ENCODE results near the gene PRKRIP1. TPM values are rescaled to one million over a fixed set of nuclear protein-coding genes. Genes with fewer than 3 reads are reported as not detected.
"Not testable (repeated sequence)": the region's sequence is repeated elsewhere in the genome, so short reads cannot be mapped to it uniquely, and the experiment has no call there.

PRKRIP1 gene
- total and polyA plus RNA-seq, 4 donors: 5.4 to 15.8 (median 7.1) TPM

- Histone ChIP-seq H3K9me3 (ENCODE audit: control insufficient read depth in 4 of 4, low read length in 3 of 4) (no peaks in the 10 kb centered on the region), H3K4me3 (ENCODE audit: low read depth in 1 of 3, low read length in 3 of 3) (no peak overlapping the region), H3K4me1 (ENCODE audit: control insufficient read depth in 4 of 4, insufficient read depth in 4 of 4, low read length in 3 of 4) (no peaks in the 10 kb centered on the region), H3K36me3 (ENCODE audit: control insufficient read depth in 4 of 4, insufficient read depth in 3 of 4, low read depth in 1 of 4, low read length in 3 of 4) (peaks cover 10 to 67% (median 40%) of the 10 kb centered on the region in 4 donors), H3K27me3 (ENCODE audit: control insufficient read depth in 4 of 4, insufficient read depth in 4 of 4, low read length in 3 of 4) (no peaks in the 10 kb centered on the region), H3K9ac (ENCODE audit: low read depth in 1 of 2, low read length in 2 of 2) (no peak overlapping the region), H3K27ac (ENCODE audit: low read depth in 1 of 2, low read length in 2 of 2) (no peak overlapping the region)
- TF ChIP-seq TAF1 (conservative IDR thresholded peaks at IDR 0.05) (no peak), RXRA (IDR thresholded peaks at IDR 0.05) (peak in 1 of 2 donors; percentile 41), CTCF (IDR thresholded peaks at IDR 0.05; ENCODE audit: low read depth, low read length, missing input control) (peak; percentile 68), RAD21 (IDR thresholded peaks at IDR 0.05) (peak; percentile 68 to 79)
- no peak for DNase-seq (ENCODE audit: low spot score)
- WGBS: 69% methylated on average over 15 of the region's 15 CpGs
Observed at GRCh38 chr7:102404005-102404861, 8.1 kb downstream of the PRKRIP1 start.

- not testable (repeated sequence) for H3K27ac ChIP-seq (ENCODE audit: low read depth in 1 of 2, low read length in 2 of 2); H3K27me3 ChIP-seq (ENCODE audit: control insufficient read depth in 4 of 4, insufficient read depth in 4 of 4, low read length in 3 of 4); H3K4me1 ChIP-seq (ENCODE audit: control insufficient read depth in 4 of 4, insufficient read depth in 4 of 4, low read length in 3 of 4); H3K4me3 ChIP-seq (ENCODE audit: low read depth in 1 of 3, low read length in 3 of 3); H3K9ac ChIP-seq (ENCODE audit: low read depth in 1 of 2, low read length in 2 of 2); H3K9me3 ChIP-seq (ENCODE audit: control insufficient read depth in 4 of 4, low read length in 3 of 4); DNase-seq (ENCODE audit: low spot score)
- WGBS: 99% methylated on average over 5 of the region's 5 CpGs
- H3K36me3 ChIP-seq (ENCODE audit: control insufficient read depth in 4 of 4, insufficient read depth in 3 of 4, low read depth in 1 of 4, low read length in 3 of 4): peaks cover 7 to 68% (median 39%) of the 10 kb centered on the region in 4 donors
Observed at GRCh38 chr7:102404862-102405188, 8.7 kb downstream of the PRKRIP1 start.

- Histone ChIP-seq H3K4me3 (ENCODE audit: low read depth in 1 of 3, low read length in 3 of 3) (no peak overlapping the region), H3K27me3 (ENCODE audit: control insufficient read depth in 4 of 4, insufficient read depth in 4 of 4, low read length in 3 of 4) (no peaks in the 10 kb centered on the region), H3K36me3 (ENCODE audit: control insufficient read depth in 4 of 4, insufficient read depth in 3 of 4, low read depth in 1 of 4, low read length in 3 of 4) (peaks cover 7 to 62% (median 31%) of the 10 kb centered on the region in 4 donors), H3K9me3 (ENCODE audit: control insufficient read depth in 4 of 4, low read length in 3 of 4) (no peaks in the 10 kb centered on the region), H3K27ac (ENCODE audit: low read depth in 1 of 2, low read length in 2 of 2) (no peak overlapping the region), H3K4me1 (ENCODE audit: control insufficient read depth in 4 of 4, insufficient read depth in 4 of 4, low read length in 3 of 4) (no peaks in the 10 kb centered on the region), H3K9ac (ENCODE audit: low read depth in 1 of 2, low read length in 2 of 2) (no peak overlapping the region)
- no peak for TF ChIP-seq YY1 (IDR thresholded peaks at IDR 0.05)
- no peak for TF ChIP-seq NR2F2 (IDR thresholded peaks at IDR 0.05)
- no peak for TF ChIP-seq JUND (IDR thresholded peaks at IDR 0.05)
- no peak for TF ChIP-seq HNF4G (IDR thresholded peaks at IDR 0.05)
- no peak for TF ChIP-seq REST (IDR thresholded peaks at IDR 0.05)
- TF ChIP-seq ATF3 (IDR thresholded peaks at IDR 0.05): no peak
- TF ChIP-seq ZBTB33 (IDR thresholded peaks at IDR 0.05): no peak
- TF ChIP-seq FOXA1 (IDR thresholded peaks at IDR 0.05): no peak
- 96% methylated on average over 6 of the region's 6 CpGs for WGBS
- DNase-seq (ENCODE audit: low spot score): no peak
Observed at GRCh38 chr7:102407910-102408309, 11.7 kb downstream of the PRKRIP1 start.

GRCh38 chr7:102408530-102408929, 12.4 kb downstream of the PRKRIP1 start:
- WGBS: 99% methylated on average over 6 of the region's 6 CpGs
- H3K36me3 ChIP-seq (ENCODE audit: control insufficient read depth in 4 of 4, insufficient read depth in 3 of 4, low read depth in 1 of 4, low read length in 3 of 4): peaks cover 5 to 62% (median 30%) of the 10 kb centered on the region in 4 donors
- H3K27ac ChIP-seq (ENCODE audit: low read depth in 1 of 2, low read length in 2 of 2); DNase-seq (ENCODE audit: low spot score); H3K9me3 ChIP-seq (ENCODE audit: control insufficient read depth in 4 of 4, low read length in 3 of 4); H3K27me3 ChIP-seq (ENCODE audit: control insufficient read depth in 4 of 4, insufficient read depth in 4 of 4, low read length in 3 of 4); H3K9ac ChIP-seq (ENCODE audit: low read depth in 1 of 2, low read length in 2 of 2); H3K4me1 ChIP-seq (ENCODE audit: control insufficient read depth in 4 of 4, insufficient read depth in 4 of 4, low read length in 3 of 4); H3K4me3 ChIP-seq (ENCODE audit: low read depth in 1 of 3, low read length in 3 of 3): not testable (repeated sequence)

Data from liver (tissue), 9 donors.